OCI-LY1 (cell line): ENCODE measurements around the gene MDFIC.

Experiments
- H2AFZ ChIP-seq: fragments of 200-600 bp; sonication (generic), shearing (Covaris generic); 2 replicates; pipeline ENCODE4 v1.6.0; 2014; ENCODE audit warnings: antibody characterized with exemption, mild to moderate bottlenecking, low read length
- H3F3A ChIP-seq: fragments of 200-600 bp; sonication (generic), shearing (Covaris generic); 2 replicates; pipeline ENCODE4 v1.6.0; 2014; ENCODE audit warnings: mild to moderate bottlenecking, antibody characterized with exemption, low read length, moderate library complexity; ENCODE audit not compliant: insufficient read depth
- H3K27ac ChIP-seq: fragments of 200-600 bp; sonication (generic); 2 replicates; pipeline ENCODE4 v1.5.1; 2014; ENCODE audit warnings: low read length, mixed run types, mild to moderate bottlenecking, low read depth; ENCODE audit not compliant: poor library complexity, severe bottlenecking
- H3K27me3 ChIP-seq: fragments of 200-600 bp; sonication (generic); 2 replicates; pipeline ENCODE4 v1.6.0; 2014; ENCODE audit warnings: antibody characterized with exemption, mild to moderate bottlenecking, low read length, moderate library complexity; ENCODE audit not compliant: insufficient read depth
- H3K36me3 ChIP-seq: fragments of 200-600 bp; sonication (generic); 2 replicates; pipeline ENCODE4 v1.6.1; 2014; ENCODE audit warnings: mild to moderate bottlenecking, antibody characterized with exemption, low read length, moderate library complexity, mixed read lengths; ENCODE audit not compliant: insufficient read depth
- H3K4me1 ChIP-seq: fragments of 200-600 bp; sonication (generic); 2 replicates; pipeline ENCODE4 v1.5.1; 2014; ENCODE audit warnings: mild to moderate bottlenecking, low read length, moderate library complexity; ENCODE audit not compliant: insufficient read depth, severe bottlenecking
- H3K4me2 ChIP-seq: fragments of 200-600 bp; sonication (generic), shearing (Covaris generic); 2 replicates; pipeline ENCODE4 v1.6.1; 2014; ENCODE audit warnings: low read length
- H3K4me3 ChIP-seq: fragments of 200-600 bp; sonication (generic); 2 replicates; pipeline ENCODE4 v1.5.1; 2014; ENCODE audit warnings: low read length, low read depth, mild to moderate bottlenecking, mixed read lengths; ENCODE audit not compliant: poor library complexity, severe bottlenecking
- H3K79me2 ChIP-seq: fragments of 200-600 bp; shearing (Covaris generic); 2 replicates; pipeline ENCODE4 v1.6.1; 2016; ENCODE audit warnings: mixed run types, low read length, mixed read lengths; ENCODE audit not compliant: insufficient read depth
- H3K9ac ChIP-seq: fragments of 200-600 bp; sonication (generic), shearing (Covaris generic); 2 replicates; pipeline ENCODE4 v1.6.1; 2014; ENCODE audit warnings: mild to moderate bottlenecking, low read length, mixed read lengths
- H3K9me2 ChIP-seq: fragments of 200-600 bp; sonication (generic), shearing (Covaris generic); 2 replicates; pipeline ENCODE4 v1.6.1; 2014; ENCODE audit warnings: low read depth, mild to moderate bottlenecking, low read length, mixed read lengths
- H3K9me3 ChIP-seq: fragments of 200-600 bp; shearing (Covaris generic); 2 replicates; pipeline ENCODE4 v1.6.1; 2014; ENCODE audit warnings: low read length, mixed read lengths
- H4K20me1 ChIP-seq: fragments of 200-600 bp; sonication (generic), shearing (Covaris generic); 2 replicates; pipeline ENCODE4 v1.6.0; 2016; ENCODE audit warnings: mild to moderate bottlenecking, low read length; ENCODE audit not compliant: insufficient read depth
- EZH2 ChIP-seq: fragments of 200-600 bp; sonication (generic), shearing (Covaris generic); IDR thresholded peaks from 2 replicates; pipeline ENCODE4 v1.8.0; 2017; ENCODE audit warnings: borderline replicate concordance, mixed run types, mild to moderate bottlenecking, antibody characterized with exemption, low read length, moderate library complexity, mixed read lengths
- TF ChIP-seq, protein P1 (sequence below): fragments of 200-600 bp; sonication (generic), shearing (Covaris generic); IDR thresholded peaks from 2 replicates; pipeline ENCODE4 v1.5.1; 2017; ENCODE audit warnings: mild to moderate bottlenecking, antibody characterized with exemption, low read length, moderate library complexity, mixed read lengths

The MDFIC gene

DNA sequence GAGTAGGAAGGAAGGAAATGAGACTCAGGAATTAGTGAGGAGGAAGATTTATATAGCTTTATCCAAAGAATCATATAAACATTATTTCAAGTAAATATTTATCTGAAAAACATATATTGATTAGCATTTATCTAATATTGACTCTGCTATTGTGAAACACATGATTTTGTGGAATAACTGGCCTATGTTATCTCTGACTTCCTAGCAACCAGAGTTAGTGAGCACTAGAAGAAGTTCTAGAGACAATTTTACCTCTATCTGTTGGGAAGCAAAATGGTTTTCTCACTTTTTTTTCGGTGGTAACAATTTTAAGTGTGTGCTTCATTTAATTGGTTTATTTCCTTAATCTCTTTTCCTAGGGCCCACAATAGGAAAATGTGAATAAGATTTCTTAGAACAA lies 21.6 kb downstream of the MDFIC start:
- Histone ChIP-seq H3K9me3 (no peaks in the 10 kb centered on the region), H3K4me2 (no peak overlapping the region), H3K36me3 (no peaks in the 10 kb centered on the region), H3F3A (no peaks in the 10 kb centered on the region), H3K9ac (no peak overlapping the region), H3K79me2 (no peaks in the 10 kb centered on the region), H3K4me3 (no peak overlapping the region), H3K27ac (no peak overlapping the region), H3K4me1 (no peaks in the 10 kb centered on the region), H2AFZ (no peak overlapping the region), H3K9me2 (no peaks in the 10 kb centered on the region), H3K27me3 (no peaks in the 10 kb centered on the region), H4K20me1 (no peaks in the 10 kb centered on the region)
- TF ChIP-seq EZH2, result no peak
- TF ChIP-seq, protein P1, sequence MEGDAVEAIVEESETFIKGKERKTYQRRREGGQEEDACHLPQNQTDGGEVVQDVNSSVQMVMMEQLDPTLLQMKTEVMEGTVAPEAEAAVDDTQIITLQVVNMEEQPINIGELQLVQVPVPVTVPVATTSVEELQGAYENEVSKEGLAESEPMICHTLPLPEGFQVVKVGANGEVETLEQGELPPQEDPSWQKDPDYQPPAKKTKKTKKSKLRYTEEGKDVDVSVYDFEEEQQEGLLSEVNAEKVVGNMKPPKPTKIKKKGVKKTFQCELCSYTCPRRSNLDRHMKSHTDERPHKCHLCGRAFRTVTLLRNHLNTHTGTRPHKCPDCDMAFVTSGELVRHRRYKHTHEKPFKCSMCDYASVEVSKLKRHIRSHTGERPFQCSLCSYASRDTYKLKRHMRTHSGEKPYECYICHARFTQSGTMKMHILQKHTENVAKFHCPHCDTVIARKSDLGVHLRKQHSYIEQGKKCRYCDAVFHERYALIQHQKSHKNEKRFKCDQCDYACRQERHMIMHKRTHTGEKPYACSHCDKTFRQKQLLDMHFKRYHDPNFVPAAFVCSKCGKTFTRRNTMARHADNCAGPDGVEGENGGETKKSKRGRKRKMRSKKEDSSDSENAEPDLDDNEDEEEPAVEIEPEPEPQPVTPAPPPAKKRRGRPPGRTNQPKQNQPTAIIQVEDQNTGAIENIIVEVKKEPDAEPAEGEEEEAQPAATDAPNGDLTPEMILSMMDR, result no peak

DNA sequence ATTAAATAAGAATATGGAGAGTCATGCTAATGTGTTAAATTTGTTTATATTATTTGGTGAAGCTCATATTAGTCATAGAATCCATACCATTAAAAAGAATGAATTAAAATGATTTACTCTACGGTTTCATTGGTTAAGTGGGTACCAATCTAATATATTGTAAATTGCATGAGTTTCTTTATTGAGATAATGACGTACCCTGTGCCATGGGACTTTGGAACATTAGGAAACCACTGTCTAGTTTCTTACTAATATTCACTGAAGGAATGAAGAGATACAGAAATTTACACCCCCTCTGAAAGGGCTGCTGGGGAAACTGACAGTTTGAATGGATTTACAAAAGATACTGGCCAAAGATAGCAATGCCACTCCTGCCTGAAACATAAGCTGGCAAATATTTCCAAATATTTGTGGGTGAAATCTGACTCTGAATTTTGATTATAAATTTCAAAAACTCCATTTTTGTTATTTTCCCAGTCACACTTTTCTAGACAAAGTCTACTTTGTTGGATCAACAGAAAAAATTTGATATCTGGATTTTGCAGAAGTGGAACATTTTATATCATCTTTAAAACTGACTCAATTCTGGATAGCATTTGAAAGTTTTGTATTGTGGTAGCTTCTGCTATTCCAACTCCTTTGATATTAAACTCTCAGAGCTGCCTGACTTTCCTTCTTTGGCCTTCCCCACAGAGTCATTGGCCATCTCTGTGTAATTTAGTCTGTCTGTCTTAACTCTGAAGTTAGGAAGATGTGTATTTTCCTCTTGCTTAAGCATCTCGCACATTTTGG lies 22.3 kb downstream of the MDFIC start:
- no peaks in the 10 kb centered on the region for H3K27me3 ChIP-seq
- no peak overlapping the region for H2AFZ ChIP-seq
- no peaks in the 10 kb centered on the region for H4K20me1 ChIP-seq
- no peak for TF ChIP-seq EZH2
- TF ChIP-seq, protein P1, result no peak
- no peak overlapping the region for H3K9ac ChIP-seq
- H3K9me3 ChIP-seq, result no peaks in the 10 kb centered on the region
- no peaks in the 10 kb centered on the region for H3K4me1 ChIP-seq
- no peaks in the 10 kb centered on the region for H3K36me3 ChIP-seq
- no peak overlapping the region for H3K4me3 ChIP-seq
- no peaks in the 10 kb centered on the region for H3K79me2 ChIP-seq
- no peak overlapping the region for H3K4me2 ChIP-seq
- no peak overlapping the region for H3K27ac ChIP-seq
- no peaks in the 10 kb centered on the region for H3F3A ChIP-seq
- no peaks in the 10 kb centered on the region for H3K9me2 ChIP-seq

DNA sequence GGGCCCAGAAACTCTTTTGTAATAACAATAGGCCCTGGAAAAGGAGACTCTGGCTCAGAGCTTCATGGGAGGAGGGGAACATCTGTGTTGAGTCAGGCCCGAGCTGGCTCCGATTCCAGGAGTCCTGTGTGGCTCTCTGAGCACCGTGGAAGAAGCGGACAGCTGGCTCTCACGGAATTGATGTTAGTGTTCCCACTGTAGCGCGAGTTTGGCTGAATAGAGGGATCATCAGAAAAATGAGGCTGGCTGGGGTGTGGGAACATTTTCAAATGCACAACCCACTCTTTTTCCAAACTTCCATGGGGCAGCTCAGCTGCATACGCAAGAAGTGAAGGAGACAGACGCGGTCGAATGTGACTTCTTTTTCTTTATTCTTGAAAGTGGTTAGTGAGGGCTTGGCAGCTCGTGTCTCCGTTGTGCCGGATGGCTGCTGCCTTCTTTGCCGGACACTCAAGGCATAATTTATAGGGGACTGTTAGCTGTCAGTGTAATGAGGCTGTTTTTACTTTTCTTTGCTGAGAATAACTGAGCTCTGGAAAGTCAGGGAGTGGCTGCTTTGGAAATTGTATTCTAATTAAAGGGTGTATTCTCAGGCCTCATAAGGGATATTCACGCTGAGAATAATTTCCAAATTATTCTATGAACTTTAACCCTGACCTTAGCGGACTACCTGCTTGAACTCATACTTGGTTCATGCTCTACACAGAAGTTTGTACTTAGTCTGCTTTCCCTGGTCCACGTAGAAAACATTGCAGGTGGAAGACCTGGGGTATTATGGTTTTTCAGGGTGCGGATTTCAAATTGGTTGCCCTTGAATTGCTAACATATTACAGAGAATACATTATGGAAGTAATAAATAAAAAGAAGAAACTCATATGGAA lies 23.1 kb downstream of the MDFIC start:
- Histone ChIP-seq H2AFZ (no peak overlapping the region), H4K20me1 (no peaks in the 10 kb centered on the region), H3K9me3 (no peaks in the 10 kb centered on the region), H3K4me2 (no peak overlapping the region), H3F3A (no peaks in the 10 kb centered on the region), H3K27ac (no peak overlapping the region), H3K4me1 (no peaks in the 10 kb centered on the region), H3K36me3 (no peaks in the 10 kb centered on the region), H3K9ac (no peak overlapping the region), H3K4me3 (no peak overlapping the region), H3K79me2 (no peaks in the 10 kb centered on the region), H3K9me2 (no peaks in the 10 kb centered on the region), H3K27me3 (no peaks in the 10 kb centered on the region)
- TF ChIP-seq EZH2, result no peak
- TF ChIP-seq, protein P1, result no peak
